Panc1 (cell line): ENCODE results near the gene MAEA. TPM values are rescaled to one million over a fixed set of nuclear protein-coding genes. Genes with fewer than 3 reads are reported as not detected.

Experiments
- ATAC-seq: fragments of 200-7000 bp; cut with Tn5 transposase; 2 replicates; pipeline ENCODE4 v1.9.1; 2020; ENCODE audit warnings: mild to moderate bottlenecking, moderate library complexity
- BruUV-seq: library from RNA; stranded (reverse); fragments of 400-500 nt; replicated peaks from 2 replicates; lab custom pipeline; 2021; lab: Mats Ljungman, UMichigan
- CTCF ChIA-PET: fragments of 300-600 bp; sonication (Branson Sonifier 250); formaldehyde crosslinking; loops from one replicate; lab custom pipeline; 2022; ENCODE audit warnings: antibody characterized with exemption; lab: Charles Lee
- POLR2A ChIA-PET: fragments of 300-600 bp; sonication (Branson Sonifier 250); formaldehyde crosslinking; loops from one replicate; lab custom pipeline; 2022; ENCODE audit warnings: antibody characterized with exemption; lab: Charles Lee
- DNase-seq: peaks from one replicate; pipeline ENCODE4 v3.0.0-alpha.2; 2010; ENCODE audit warnings: low read depth, low spot score
- H3K27ac ChIP-seq: 2 replicates; pipeline ENCODE4 v1.5.1; 2011; ENCODE audit warnings: mild to moderate bottlenecking, low read length, inconsistent platforms
- H3K27me3 ChIP-seq: fragments of 200-500 bp; sonication (Bioruptor generic); 2 replicates; pipeline ENCODE4 v1.6.0; 2014; ENCODE audit warnings: low read length, inconsistent platforms; ENCODE audit not compliant: control insufficient read depth, insufficient read depth
- H3K36me3 ChIP-seq: fragments of 200-500 bp; sonication (Bioruptor generic); 2 replicates; pipeline ENCODE4 v1.5.1; 2014; ENCODE audit warnings: inconsistent platforms, mild to moderate bottlenecking, low read length, moderate library complexity; ENCODE audit not compliant: control insufficient read depth, insufficient read depth
- H3K4me1 ChIP-seq: 2 replicates; pipeline ENCODE4 v1.5.1; 2011; ENCODE audit warnings: inconsistent platforms, mild to moderate bottlenecking, low read length, moderate library complexity; ENCODE audit not compliant: control insufficient read depth, insufficient read depth
- H3K4me3 ChIP-seq, 2 experiments: 2 replicates each; pipeline ENCODE4 v1.5.1; 2011 to 2012; ENCODE audit warnings: low read depth in 2 of 2, low read length in 2 of 2, mild to moderate bottlenecking in 2 of 2, inconsistent platforms in 1 of 2, moderate library complexity in 1 of 2
- H3K9me3 ChIP-seq: fragments of 200-500 bp; sonication (Bioruptor generic); 2 replicates; pipeline ENCODE4 v1.5.1; 2014; ENCODE audit warnings: low read depth, mild to moderate bottlenecking, inconsistent platforms, low read length, moderate library complexity; ENCODE audit not compliant: control insufficient read depth, insufficient read depth
- POLR2AphosphoS5 ChIP-seq: IDR thresholded peaks from 2 replicates; pipeline ENCODE4 v1.6.1; 2012; ENCODE audit warnings: mild to moderate bottlenecking, low read depth, low read length, moderate library complexity
- SIN3A ChIP-seq: IDR thresholded peaks from 2 replicates; pipeline ENCODE4 v1.6.1; 2012; ENCODE audit warnings: low read depth, mild to moderate bottlenecking, low read length, moderate library complexity, borderline replicate concordance; ENCODE audit not compliant: insufficient read depth
- TCF7L2 ChIP-seq: IDR thresholded peaks from 2 replicates; pipeline ENCODE4 v1.6.1; 2011; ENCODE audit warnings: mild to moderate bottlenecking, low read depth, low read length, inconsistent platforms
- in situ Hi-C: cut with HindIII; loops from 2 replicates; pipeline ENCODE4 v1.10.0; 2016; ENCODE audit warnings: low sequenced_read_pairs, low pct_unique_long_range_greater_than_20kb
- intact Hi-C: fragments of 100-400 bp; cut with micrococcal nuclease; formaldehyde crosslinking; loops from one replicate; pipeline ENCODE4 v1.10.0; 2022; ENCODE audit not compliant: unreplicated experiment
- total RNA-seq: library from RNA; stranded (reverse); gene quantifications from one replicate; pipeline ENCODE4 v1.2.1, GENCODE V29; 2021; ENCODE audit not compliant: unreplicated experiment
- TF ChIP-seq, protein P1 (sequence below): fragments of 450-650 bp; IDR thresholded peaks from 2 replicates; pipeline ENCODE4 v1.5.1; 2017; ENCODE audit warnings: mild to moderate bottlenecking
- TF ChIP-seq, protein P2 (sequence below), 2 experiments: IDR thresholded peaks; 2 replicates each; pipeline ENCODE4 v1.6.1; 2011 to 2012; ENCODE audit warnings: low read depth in 2 of 2, control low read depth in 1 of 2, low read length in 1 of 2, mild to moderate bottlenecking in 1 of 2, moderate library complexity in 1 of 2; ENCODE audit not compliant: insufficient read depth in 1 of 2

MAEA gene
- total RNA-seq, 1 experiment from 2014 or later, result 62.3 TPM

DNA sequence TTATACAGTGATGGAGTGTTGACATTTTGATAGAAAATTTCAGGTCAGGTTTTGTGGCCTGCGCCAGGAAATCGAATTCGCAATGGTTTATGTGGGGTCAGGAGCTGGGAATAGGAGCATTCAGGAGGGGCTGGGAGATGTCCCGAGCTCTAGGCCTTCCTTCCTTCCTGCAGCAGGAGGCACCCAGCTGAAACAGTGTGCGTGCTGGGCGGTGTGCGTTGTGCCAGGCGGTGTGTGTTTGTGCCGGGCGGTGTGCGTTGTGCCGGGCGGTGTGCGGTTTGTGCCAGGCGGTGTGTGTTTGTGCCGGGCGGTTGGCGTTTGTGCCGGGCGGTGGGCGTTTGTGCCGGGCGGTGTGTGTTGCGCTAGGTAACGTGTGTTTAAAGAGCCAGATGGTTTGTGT, 59.1 kb downstream of the MAEA start:
- Histone ChIP-seq H3K9me3 (no peaks in the 10 kb centered on the region), H3K36me3 (no peaks in the 10 kb centered on the region), H3K27ac (peak overlapping the region; percentile 97; the same call in 1 of the 2 replicates), H3K4me1 (peaks cover 9% of the 10 kb centered on the region), H3K4me3 (peak overlapping the region; percentile 73 to 81; a peak in 3 of 4 replicates), H3K27me3 (no peaks in the 10 kb centered on the region)
- ChIA-PET POLR2A (no interaction called here), CTCF (no interaction called here)
- ATAC-seq, result no peak
- in situ Hi-C loops, result no loop called here
- BruUV-seq, result no TSS peak
- TF ChIP-seq SIN3A (no peak), TCF7L2 (no peak), POLR2AphosphoS5 (no peak)
- TF ChIP-seq, protein P1, sequence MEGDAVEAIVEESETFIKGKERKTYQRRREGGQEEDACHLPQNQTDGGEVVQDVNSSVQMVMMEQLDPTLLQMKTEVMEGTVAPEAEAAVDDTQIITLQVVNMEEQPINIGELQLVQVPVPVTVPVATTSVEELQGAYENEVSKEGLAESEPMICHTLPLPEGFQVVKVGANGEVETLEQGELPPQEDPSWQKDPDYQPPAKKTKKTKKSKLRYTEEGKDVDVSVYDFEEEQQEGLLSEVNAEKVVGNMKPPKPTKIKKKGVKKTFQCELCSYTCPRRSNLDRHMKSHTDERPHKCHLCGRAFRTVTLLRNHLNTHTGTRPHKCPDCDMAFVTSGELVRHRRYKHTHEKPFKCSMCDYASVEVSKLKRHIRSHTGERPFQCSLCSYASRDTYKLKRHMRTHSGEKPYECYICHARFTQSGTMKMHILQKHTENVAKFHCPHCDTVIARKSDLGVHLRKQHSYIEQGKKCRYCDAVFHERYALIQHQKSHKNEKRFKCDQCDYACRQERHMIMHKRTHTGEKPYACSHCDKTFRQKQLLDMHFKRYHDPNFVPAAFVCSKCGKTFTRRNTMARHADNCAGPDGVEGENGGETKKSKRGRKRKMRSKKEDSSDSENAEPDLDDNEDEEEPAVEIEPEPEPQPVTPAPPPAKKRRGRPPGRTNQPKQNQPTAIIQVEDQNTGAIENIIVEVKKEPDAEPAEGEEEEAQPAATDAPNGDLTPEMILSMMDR, result no peak
- TF ChIP-seq, protein P2, sequence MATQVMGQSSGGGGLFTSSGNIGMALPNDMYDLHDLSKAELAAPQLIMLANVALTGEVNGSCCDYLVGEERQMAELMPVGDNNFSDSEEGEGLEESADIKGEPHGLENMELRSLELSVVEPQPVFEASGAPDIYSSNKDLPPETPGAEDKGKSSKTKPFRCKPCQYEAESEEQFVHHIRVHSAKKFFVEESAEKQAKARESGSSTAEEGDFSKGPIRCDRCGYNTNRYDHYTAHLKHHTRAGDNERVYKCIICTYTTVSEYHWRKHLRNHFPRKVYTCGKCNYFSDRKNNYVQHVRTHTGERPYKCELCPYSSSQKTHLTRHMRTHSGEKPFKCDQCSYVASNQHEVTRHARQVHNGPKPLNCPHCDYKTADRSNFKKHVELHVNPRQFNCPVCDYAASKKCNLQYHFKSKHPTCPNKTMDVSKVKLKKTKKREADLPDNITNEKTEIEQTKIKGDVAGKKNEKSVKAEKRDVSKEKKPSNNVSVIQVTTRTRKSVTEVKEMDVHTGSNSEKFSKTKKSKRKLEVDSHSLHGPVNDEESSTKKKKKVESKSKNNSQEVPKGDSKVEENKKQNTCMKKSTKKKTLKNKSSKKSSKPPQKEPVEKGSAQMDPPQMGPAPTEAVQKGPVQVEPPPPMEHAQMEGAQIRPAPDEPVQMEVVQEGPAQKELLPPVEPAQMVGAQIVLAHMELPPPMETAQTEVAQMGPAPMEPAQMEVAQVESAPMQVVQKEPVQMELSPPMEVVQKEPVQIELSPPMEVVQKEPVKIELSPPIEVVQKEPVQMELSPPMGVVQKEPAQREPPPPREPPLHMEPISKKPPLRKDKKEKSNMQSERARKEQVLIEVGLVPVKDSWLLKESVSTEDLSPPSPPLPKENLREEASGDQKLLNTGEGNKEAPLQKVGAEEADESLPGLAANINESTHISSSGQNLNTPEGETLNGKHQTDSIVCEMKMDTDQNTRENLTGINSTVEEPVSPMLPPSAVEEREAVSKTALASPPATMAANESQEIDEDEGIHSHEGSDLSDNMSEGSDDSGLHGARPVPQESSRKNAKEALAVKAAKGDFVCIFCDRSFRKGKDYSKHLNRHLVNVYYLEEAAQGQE (IDR thresholded peaks at IDR 0.05; ENCODE audit: insufficient read depth in 1 of 2, low read depth in 2 of 2, low read length in 1 of 2), result no peak
- no peak for DNase-seq
- intact Hi-C loops, result no loop called here

DNA sequence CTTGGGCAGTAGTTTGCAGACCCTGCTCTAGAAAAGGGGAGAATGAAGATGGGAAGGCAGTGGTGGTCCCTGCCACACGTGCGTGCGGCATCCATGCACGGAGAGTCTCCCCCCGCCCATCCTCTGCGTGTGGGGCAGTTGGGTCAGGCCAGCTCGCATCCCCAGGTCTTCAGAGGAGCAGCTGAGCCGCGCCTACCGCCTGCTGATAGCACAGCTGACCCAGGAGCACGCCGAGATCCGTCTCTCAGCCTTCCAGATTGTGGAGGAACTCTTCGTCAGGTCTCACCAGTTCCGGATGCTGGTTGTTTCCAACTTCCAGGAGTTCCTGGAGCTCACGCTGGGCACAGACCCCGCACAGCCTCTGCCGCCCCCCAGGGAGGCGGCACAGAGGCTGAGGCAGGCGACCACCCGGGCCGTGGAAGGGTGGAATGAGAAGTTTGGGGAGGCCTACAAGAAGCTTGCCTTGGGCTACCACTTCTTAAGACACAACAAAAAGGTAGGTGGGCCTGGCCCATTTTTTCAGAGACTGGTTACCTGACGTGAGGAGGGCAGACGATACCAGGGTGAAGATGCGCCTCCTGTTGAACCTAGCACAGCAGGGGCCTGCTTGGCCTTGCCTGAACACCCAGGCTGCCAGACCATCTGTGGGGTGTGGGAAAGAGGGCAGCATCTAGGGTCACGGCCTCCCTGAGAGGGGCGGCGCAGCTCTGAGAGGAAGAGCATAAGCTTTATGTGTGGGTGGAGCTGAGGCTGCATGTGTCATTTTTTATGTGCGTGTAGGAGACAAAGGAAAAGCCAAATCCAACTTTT, 59.9 kb downstream of the MAEA start:
- Histone ChIP-seq H3K9me3 (no peaks in the 10 kb centered on the region), H3K36me3 (no peaks in the 10 kb centered on the region), H3K4me1 (peaks cover 8% of the 10 kb centered on the region), H3K4me3 (no peak overlapping the region), H3K27ac (no peak overlapping the region), H3K27me3 (no peaks in the 10 kb centered on the region)
- CTCF ChIA-PET, result no interaction called here
- TF ChIP-seq, protein P1, result no peak
- TF ChIP-seq TCF7L2, result no peak
- TF ChIP-seq POLR2AphosphoS5, result no peak
- TF ChIP-seq, protein P2 (IDR thresholded peaks at IDR 0.05; ENCODE audit: insufficient read depth in 1 of 2, low read depth in 2 of 2, low read length in 1 of 2), result no peak
- TF ChIP-seq SIN3A, result no peak
- in situ Hi-C loops (no loop called here), intact Hi-C loops (no loop called here)
- DNase-seq, result no peak
- no peak for ATAC-seq
- BruUV-seq, result no TSS peak
- POLR2A ChIA-PET, result no interaction called here
